ENCODE measurements around the gene ADARB1. TPM values are rescaled to one million over a fixed set of nuclear protein-coding genes. Genes with fewer than 3 reads are reported as not detected.

Gene ADARB1
- total and polyA plus RNA-seq, 2 of the 8 experiments (the other 6 are each of a cell fraction or from before 2014, with no cell fraction given): 4.7 to 14.9 TPM

DNA sequence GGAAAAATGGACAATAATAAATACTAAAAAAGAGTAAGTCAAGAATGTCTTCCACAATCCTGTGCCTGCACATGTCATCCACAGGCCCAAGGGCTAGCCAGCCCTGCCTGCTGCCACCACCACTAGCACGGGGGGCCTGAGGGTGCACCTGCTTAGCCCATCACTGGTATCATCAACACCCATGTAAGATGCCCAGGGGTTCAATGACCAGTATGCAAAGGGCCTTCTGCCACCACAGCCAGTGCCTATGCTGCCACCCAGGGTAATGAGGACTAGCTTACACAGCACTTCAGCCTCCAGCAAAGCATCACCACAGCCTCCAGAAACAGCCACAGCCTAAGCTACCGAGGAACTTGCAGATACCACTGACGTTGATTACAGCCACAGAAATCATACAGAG lies 167.0 kb downstream of the ADARB1 start (continued):
- TF ChIP-seq, protein P1, sequence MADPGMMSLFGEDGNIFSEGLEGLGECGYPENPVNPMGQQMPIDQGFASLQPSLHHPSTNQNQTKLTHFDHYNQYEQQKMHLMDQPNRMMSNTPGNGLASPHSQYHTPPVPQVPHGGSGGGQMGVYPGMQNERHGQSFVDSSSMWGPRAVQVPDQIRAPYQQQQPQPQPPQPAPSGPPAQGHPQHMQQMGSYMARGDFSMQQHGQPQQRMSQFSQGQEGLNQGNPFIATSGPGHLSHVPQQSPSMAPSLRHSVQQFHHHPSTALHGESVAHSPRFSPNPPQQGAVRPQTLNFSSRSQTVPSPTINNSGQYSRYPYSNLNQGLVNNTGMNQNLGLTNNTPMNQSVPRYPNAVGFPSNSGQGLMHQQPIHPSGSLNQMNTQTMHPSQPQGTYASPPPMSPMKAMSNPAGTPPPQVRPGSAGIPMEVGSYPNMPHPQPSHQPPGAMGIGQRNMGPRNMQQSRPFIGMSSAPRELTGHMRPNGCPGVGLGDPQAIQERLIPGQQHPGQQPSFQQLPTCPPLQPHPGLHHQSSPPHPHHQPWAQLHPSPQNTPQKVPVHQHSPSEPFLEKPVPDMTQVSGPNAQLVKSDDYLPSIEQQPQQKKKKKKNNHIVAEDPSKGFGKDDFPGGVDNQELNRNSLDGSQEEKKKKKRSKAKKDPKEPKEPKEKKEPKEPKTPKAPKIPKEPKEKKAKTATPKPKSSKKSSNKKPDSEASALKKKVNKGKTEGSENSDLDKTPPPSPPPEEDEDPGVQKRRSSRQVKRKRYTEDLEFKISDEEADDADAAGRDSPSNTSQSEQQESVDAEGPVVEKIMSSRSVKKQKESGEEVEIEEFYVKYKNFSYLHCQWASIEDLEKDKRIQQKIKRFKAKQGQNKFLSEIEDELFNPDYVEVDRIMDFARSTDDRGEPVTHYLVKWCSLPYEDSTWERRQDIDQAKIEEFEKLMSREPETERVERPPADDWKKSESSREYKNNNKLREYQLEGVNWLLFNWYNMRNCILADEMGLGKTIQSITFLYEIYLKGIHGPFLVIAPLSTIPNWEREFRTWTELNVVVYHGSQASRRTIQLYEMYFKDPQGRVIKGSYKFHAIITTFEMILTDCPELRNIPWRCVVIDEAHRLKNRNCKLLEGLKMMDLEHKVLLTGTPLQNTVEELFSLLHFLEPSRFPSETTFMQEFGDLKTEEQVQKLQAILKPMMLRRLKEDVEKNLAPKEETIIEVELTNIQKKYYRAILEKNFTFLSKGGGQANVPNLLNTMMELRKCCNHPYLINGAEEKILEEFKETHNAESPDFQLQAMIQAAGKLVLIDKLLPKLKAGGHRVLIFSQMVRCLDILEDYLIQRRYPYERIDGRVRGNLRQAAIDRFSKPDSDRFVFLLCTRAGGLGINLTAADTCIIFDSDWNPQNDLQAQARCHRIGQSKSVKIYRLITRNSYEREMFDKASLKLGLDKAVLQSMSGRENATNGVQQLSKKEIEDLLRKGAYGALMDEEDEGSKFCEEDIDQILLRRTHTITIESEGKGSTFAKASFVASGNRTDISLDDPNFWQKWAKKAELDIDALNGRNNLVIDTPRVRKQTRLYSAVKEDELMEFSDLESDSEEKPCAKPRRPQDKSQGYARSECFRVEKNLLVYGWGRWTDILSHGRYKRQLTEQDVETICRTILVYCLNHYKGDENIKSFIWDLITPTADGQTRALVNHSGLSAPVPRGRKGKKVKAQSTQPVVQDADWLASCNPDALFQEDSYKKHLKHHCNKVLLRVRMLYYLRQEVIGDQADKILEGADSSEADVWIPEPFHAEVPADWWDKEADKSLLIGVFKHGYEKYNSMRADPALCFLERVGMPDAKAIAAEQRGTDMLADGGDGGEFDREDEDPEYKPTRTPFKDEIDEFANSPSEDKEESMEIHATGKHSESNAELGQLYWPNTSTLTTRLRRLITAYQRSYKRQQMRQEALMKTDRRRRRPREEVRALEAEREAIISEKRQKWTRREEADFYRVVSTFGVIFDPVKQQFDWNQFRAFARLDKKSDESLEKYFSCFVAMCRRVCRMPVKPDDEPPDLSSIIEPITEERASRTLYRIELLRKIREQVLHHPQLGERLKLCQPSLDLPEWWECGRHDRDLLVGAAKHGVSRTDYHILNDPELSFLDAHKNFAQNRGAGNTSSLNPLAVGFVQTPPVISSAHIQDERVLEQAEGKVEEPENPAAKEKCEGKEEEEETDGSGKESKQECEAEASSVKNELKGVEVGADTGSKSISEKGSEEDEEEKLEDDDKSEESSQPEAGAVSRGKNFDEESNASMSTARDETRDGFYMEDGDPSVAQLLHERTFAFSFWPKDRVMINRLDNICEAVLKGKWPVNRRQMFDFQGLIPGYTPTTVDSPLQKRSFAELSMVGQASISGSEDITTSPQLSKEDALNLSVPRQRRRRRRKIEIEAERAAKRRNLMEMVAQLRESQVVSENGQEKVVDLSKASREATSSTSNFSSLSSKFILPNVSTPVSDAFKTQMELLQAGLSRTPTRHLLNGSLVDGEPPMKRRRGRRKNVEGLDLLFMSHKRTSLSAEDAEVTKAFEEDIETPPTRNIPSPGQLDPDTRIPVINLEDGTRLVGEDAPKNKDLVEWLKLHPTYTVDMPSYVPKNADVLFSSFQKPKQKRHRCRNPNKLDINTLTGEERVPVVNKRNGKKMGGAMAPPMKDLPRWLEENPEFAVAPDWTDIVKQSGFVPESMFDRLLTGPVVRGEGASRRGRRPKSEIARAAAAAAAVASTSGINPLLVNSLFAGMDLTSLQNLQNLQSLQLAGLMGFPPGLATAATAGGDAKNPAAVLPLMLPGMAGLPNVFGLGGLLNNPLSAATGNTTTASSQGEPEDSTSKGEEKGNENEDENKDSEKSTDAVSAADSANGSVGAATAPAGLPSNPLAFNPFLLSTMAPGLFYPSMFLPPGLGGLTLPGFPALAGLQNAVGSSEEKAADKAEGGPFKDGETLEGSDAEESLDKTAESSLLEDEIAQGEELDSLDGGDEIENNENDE (IDR thresholded peaks at IDR 0.05; ENCODE audit: insufficient replicate concordance, low read length): no peak
- TF ChIP-seq KDM4A (IDR thresholded peaks at IDR 0.05; ENCODE audit: low read depth, low read length, severe bottlenecking): no peak
- no peak for TF ChIP-seq POU5F1 (IDR thresholded peaks at IDR 0.05; ENCODE audit: low read depth, low read length)
- no peak for TF ChIP-seq RBBP5 (IDR thresholded peaks at IDR 0.05; ENCODE audit: borderline replicate concordance, low read depth, low read length)
- no peak for TF ChIP-seq GABPA (IDR thresholded peaks at IDR 0.05; ENCODE audit: borderline replicate concordance, insufficient read depth, low read length)
- no peak for TF ChIP-seq SIRT6 (IDR thresholded peaks at IDR 0.05; ENCODE audit: low read length)
- TF ChIP-seq CBX5 (IDR thresholded peaks at IDR 0.05; ENCODE audit: low read depth, low read length): no peak
- TF ChIP-seq SP4 (IDR thresholded peaks at IDR 0.05; ENCODE audit: low read length): no peak
- no peak for TF ChIP-seq BACH1 (IDR thresholded peaks at IDR 0.05; ENCODE audit: low read length)
- TF ChIP-seq GTF2F1 (IDR thresholded peaks at IDR 0.05; ENCODE audit: borderline replicate concordance, low read depth, low read length): no peak

Measured in H1 (cell line).